PFSK-1 (cell line): ENCODE results near the gene LHFPL3.

Experiments used
- FOXP2 ChIP-seq: optimal IDR thresholded peaks from 2 replicates; pipeline ENCODE3; 2011; ENCODE audit warnings: borderline replicate concordance, control low read depth, inconsistent platforms; ENCODE audit not compliant: insufficient read depth; ENCODE audit errors: extremely low read length, extremely low read depth
- POLR2AphosphoS5 ChIP-seq: IDR thresholded peaks from 2 replicates; pipeline ENCODE4 v1.6.1; 2012; ENCODE audit warnings: low read depth, mild to moderate bottlenecking, control low read depth, low read length, moderate library complexity
- TAF1 ChIP-seq: IDR thresholded peaks from 2 replicates; pipeline ENCODE4 v1.6.1; 2012; ENCODE audit warnings: low read length, control low read depth, borderline replicate concordance; ENCODE audit not compliant: insufficient read depth

DNA sequence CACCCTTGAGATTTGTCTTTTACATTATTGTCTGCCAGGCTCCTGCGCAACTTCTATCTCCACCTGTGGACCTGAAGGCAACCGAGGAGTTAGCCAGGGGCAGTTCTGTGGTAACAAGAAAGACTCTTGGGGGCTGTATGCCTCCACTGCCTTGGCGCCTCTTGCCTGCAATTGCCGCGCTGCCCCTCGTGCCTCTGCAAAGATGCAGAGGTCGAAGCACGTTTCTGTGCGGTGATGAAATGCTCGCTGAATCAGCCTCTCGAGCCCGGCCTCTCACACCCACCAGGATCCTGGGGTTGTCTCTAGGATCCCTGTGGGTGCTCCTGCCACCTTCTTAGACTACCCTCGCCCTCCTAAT is 486 bp upstream of the LHFPL3 start:
- TF ChIP-seq TAF1 (no peak), POLR2AphosphoS5 (no peak), FOXP2 (no peak)
